Measurements from ENCODE around the gene GNG8. TPM values are rescaled to one million over a fixed set of nuclear protein-coding genes. Genes with fewer than 3 reads are reported as not detected.

The GNG8 gene
- total RNA-seq, 1 experiment from 2014 or later, result not detected

DNA sequence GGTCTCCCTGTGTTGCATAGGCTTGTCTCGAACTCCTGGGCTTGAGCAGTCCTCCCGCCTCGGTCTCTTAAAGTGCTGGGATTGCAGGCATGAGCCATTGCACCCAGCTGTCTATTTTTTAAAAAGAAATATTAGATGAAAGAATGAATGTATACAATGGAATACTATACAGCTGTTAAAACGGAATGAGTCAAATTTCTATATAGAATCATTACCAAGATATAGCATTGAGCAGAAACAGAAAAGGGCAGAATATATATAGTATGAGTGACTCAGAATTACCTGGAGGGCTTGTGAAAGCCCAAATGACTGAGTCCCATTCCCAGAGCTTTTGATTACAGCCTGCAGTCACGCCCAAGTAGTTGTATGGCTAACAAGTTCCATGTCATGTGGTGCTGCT is 20.5 kb upstream of the GNG8 start:
- no TSS peak for BruUV-seq (replicated peaks)
- Histone ChIP-seq H3K36me3 (ENCODE audit: control insufficient read depth in 1 of 2, insufficient read depth in 2 of 2, low read length in 2 of 2) (no peaks in the 10 kb centered on the region), H3K9me3 (ENCODE audit: control insufficient read depth in 1 of 2, insufficient read depth in 1 of 2, low read depth in 1 of 2, low read length in 2 of 2) (no peaks in the 10 kb centered on the region), H2AFZ (ENCODE audit: low read depth, low read length, poor library complexity, severe bottlenecking) (no peak overlapping the region), H3K9ac (ENCODE audit: low read length) (no peak overlapping the region), H3K27me3 (ENCODE audit: insufficient read depth, low read length) (no peaks in the 10 kb centered on the region), H3K79me2 (ENCODE audit: insufficient read depth, low read length) (no peaks in the 10 kb centered on the region), H3K4me1 (ENCODE audit: control insufficient read depth in 1 of 2, insufficient read depth in 2 of 2, low read length in 2 of 2) (peaks cover 6 to 20% of the 10 kb centered on the region in 2 experiments; a peak in 3 of 4 replicates), H3K4me2 (ENCODE audit: low read length) (no peak overlapping the region), H3K27ac (ENCODE audit: low read depth, low read length) (no peak overlapping the region), H3K9me2 (ENCODE audit: insufficient read depth) (no peaks in the 10 kb centered on the region), H4K20me1 (ENCODE audit: insufficient read depth) (no peaks in the 10 kb centered on the region), H3K4me3 (replicated peaks in 1 of 2; ENCODE audit: low read depth in 1 of 2, low read length in 2 of 2) (no peak overlapping the region)
- TF ChIP-seq, protein P1, sequence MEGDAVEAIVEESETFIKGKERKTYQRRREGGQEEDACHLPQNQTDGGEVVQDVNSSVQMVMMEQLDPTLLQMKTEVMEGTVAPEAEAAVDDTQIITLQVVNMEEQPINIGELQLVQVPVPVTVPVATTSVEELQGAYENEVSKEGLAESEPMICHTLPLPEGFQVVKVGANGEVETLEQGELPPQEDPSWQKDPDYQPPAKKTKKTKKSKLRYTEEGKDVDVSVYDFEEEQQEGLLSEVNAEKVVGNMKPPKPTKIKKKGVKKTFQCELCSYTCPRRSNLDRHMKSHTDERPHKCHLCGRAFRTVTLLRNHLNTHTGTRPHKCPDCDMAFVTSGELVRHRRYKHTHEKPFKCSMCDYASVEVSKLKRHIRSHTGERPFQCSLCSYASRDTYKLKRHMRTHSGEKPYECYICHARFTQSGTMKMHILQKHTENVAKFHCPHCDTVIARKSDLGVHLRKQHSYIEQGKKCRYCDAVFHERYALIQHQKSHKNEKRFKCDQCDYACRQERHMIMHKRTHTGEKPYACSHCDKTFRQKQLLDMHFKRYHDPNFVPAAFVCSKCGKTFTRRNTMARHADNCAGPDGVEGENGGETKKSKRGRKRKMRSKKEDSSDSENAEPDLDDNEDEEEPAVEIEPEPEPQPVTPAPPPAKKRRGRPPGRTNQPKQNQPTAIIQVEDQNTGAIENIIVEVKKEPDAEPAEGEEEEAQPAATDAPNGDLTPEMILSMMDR (IDR thresholded peaks at IDR 0.05 in 2 of 3, conservative IDR thresholded peaks at IDR 0.05 in 1 of 3; ENCODE audit: borderline replicate concordance in 1 of 3, insufficient read depth in 1 of 3, low read depth in 2 of 3, low read length in 2 of 3), result no peak
- TF ChIP-seq, protein P2, sequence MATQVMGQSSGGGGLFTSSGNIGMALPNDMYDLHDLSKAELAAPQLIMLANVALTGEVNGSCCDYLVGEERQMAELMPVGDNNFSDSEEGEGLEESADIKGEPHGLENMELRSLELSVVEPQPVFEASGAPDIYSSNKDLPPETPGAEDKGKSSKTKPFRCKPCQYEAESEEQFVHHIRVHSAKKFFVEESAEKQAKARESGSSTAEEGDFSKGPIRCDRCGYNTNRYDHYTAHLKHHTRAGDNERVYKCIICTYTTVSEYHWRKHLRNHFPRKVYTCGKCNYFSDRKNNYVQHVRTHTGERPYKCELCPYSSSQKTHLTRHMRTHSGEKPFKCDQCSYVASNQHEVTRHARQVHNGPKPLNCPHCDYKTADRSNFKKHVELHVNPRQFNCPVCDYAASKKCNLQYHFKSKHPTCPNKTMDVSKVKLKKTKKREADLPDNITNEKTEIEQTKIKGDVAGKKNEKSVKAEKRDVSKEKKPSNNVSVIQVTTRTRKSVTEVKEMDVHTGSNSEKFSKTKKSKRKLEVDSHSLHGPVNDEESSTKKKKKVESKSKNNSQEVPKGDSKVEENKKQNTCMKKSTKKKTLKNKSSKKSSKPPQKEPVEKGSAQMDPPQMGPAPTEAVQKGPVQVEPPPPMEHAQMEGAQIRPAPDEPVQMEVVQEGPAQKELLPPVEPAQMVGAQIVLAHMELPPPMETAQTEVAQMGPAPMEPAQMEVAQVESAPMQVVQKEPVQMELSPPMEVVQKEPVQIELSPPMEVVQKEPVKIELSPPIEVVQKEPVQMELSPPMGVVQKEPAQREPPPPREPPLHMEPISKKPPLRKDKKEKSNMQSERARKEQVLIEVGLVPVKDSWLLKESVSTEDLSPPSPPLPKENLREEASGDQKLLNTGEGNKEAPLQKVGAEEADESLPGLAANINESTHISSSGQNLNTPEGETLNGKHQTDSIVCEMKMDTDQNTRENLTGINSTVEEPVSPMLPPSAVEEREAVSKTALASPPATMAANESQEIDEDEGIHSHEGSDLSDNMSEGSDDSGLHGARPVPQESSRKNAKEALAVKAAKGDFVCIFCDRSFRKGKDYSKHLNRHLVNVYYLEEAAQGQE (IDR thresholded peaks at IDR 0.05; ENCODE audit: low read depth), result no peak
- TF ChIP-seq, protein P3, sequence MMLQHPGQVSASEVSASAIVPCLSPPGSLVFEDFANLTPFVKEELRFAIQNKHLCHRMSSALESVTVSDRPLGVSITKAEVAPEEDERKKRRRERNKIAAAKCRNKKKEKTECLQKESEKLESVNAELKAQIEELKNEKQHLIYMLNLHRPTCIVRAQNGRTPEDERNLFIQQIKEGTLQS (IDR thresholded peaks at IDR 0.05), result no peak
- TF ChIP-seq TCF7L2 (IDR thresholded peaks at IDR 0.05; ENCODE audit: borderline replicate concordance, extremely low read depth, insufficient read depth, insufficient read length) (no peak), ZFX (IDR thresholded peaks at IDR 0.05) (no peak)
- TF ChIP-seq, protein P4, sequence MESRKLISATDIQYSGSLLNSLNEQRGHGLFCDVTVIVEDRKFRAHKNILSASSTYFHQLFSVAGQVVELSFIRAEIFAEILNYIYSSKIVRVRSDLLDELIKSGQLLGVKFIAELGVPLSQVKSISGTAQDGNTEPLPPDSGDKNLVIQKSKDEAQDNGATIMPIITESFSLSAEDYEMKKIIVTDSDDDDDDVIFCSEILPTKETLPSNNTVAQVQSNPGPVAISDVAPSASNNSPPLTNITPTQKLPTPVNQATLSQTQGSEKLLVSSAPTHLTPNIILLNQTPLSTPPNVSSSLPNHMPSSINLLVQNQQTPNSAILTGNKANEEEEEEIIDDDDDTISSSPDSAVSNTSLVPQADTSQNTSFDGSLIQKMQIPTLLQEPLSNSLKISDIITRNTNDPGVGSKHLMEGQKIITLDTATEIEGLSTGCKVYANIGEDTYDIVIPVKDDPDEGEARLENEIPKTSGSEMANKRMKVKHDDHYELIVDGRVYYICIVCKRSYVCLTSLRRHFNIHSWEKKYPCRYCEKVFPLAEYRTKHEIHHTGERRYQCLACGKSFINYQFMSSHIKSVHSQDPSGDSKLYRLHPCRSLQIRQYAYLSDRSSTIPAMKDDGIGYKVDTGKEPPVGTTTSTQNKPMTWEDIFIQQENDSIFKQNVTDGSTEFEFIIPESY (IDR thresholded peaks at IDR 0.05; ENCODE audit: extremely low read depth, insufficient replicate concordance, low read length), result no peak
- ATAC-seq (no peak), DNase-seq (ENCODE audit: low read depth, low spot score) (no peak)
- intact Hi-C loops (cut with micrococcal nuclease), result no loop called here
- CTCF ChIA-PET, result no interaction called here
- POLR2A ChIA-PET, result no interaction called here
- RAD21 ChIA-PET (ENCODE audit: low non-redundant PET in 1 of 2, low total read pairs in 2 of 2, uncharacterized antibody in 2 of 2, unreplicated experiment in 2 of 2), result no interaction called here

Measured in HCT116 (cell line).